Neural progenitor cell (in vitro differentiated cells): ENCODE results near the gene ELF5. TPM values are rescaled to one million over a fixed set of nuclear protein-coding genes. Genes with fewer than 3 reads are reported as not detected.

Experiments
- DNase-seq: peaks from one replicate; pipeline ENCODE4 v3.0.0-alpha.2; 2016; ENCODE audit warnings: low spot score
- H2AFZ ChIP-seq: fragments of 200-600 bp; sonication (generic); replicated peaks from 2 replicates; pipeline ENCODE4 v1.6.1; 2016; ENCODE audit warnings: antibody characterized with exemption
- H3F3A ChIP-seq: fragments of 200-600 bp; sonication (generic); 2 replicates; pipeline ENCODE4 v1.6.1; 2016; ENCODE audit warnings: antibody characterized with exemption, low read depth
- H3K27ac ChIP-seq: fragments of 200-600 bp; sonication (generic); 2 replicates; pipeline ENCODE4 v1.5.1; 2016; ENCODE audit warnings: mild to moderate bottlenecking
- H3K27me3 ChIP-seq: fragments of 200-600 bp; sonication (generic); 2 replicates; pipeline ENCODE4 v1.6.1; 2016; ENCODE audit warnings: mild to moderate bottlenecking, moderate library complexity
- H3K36me3 ChIP-seq: fragments of 200-600 bp; sonication (generic); 2 replicates; pipeline ENCODE4 v1.5.1; 2016
- H3K4me1 ChIP-seq: fragments of 200-600 bp; sonication (generic); 2 replicates; pipeline ENCODE4 v1.6.1; 2016; ENCODE audit warnings: mixed run types
- H3K4me2 ChIP-seq: fragments of 200-600 bp; sonication (generic); 2 replicates; pipeline ENCODE4 v1.6.1; 2016
- H3K4me3 ChIP-seq: fragments of 200-600 bp; sonication (generic); 2 replicates; pipeline ENCODE4 v1.5.1; 2016
- H3K79me2 ChIP-seq: fragments of 200-600 bp; sonication (generic); 2 replicates; pipeline ENCODE4 v1.6.1; 2016; ENCODE audit warnings: low read depth
- H3K9ac ChIP-seq: fragments of 200-600 bp; sonication (generic); 2 replicates; pipeline ENCODE4 v1.6.1; 2016
- H3K9me3 ChIP-seq: fragments of 200-600 bp; sonication (generic); 2 replicates; pipeline ENCODE4 v1.5.1; 2016; ENCODE audit warnings: low read depth
- H4K20me1 ChIP-seq: fragments of 200-600 bp; sonication (generic); 2 replicates; pipeline ENCODE4 v1.6.1; 2016; ENCODE audit warnings: low read depth
- H3K27ac Mint-ChIP-seq: 3 replicates; pipeline ENCODE4 v1.8.0; 2021; ENCODE audit warnings: mixed read lengths
- H3K27me3 Mint-ChIP-seq: 2 replicates; pipeline ENCODE4 v1.8.0; 2022; ENCODE audit warnings: low read depth, mild to moderate bottlenecking, inconsistent platforms, moderate library complexity, mixed read lengths; ENCODE audit not compliant: insufficient read depth
- H3K36me3 Mint-ChIP-seq: 3 replicates; pipeline ENCODE4 v1.8.0; 2021; ENCODE audit warnings: mixed read lengths
- H3K4me1 Mint-ChIP-seq: 3 replicates; pipeline ENCODE4 v1.8.0; 2021; ENCODE audit warnings: mixed read lengths
- H3K4me3 Mint-ChIP-seq: 3 replicates; pipeline ENCODE4 v1.8.0; 2021; ENCODE audit warnings: mild to moderate bottlenecking, moderate library complexity, mixed read lengths
- H3K9me3 Mint-ChIP-seq: 3 replicates; pipeline ENCODE4 v1.8.0; 2020; ENCODE audit warnings: mixed read lengths
- EZH2 ChIP-seq: fragments of 200-600 bp; sonication (generic); IDR thresholded peaks from 2 replicates; pipeline ENCODE4 v1.6.1; 2017; ENCODE audit warnings: antibody characterized with exemption, mild to moderate bottlenecking, moderate library complexity
- EZH2phosphoT487 ChIP-seq: fragments of 200-600 bp; sonication (generic); IDR thresholded peaks from 2 replicates; pipeline ENCODE4 v1.6.1; 2017; ENCODE audit warnings: antibody characterized with exemption
- total RNA-seq: library from RNA; depleted of rRNA; stranded (reverse); fragments of >200 nt; gene quantifications from 2 replicates; pipeline ENCODE4 v1.2.3, GENCODE V29; 2015; ENCODE audit warnings: low replicate concordance
- TF ChIP-seq, protein P1 (sequence below): fragments of 200-600 bp; sonication (generic); IDR thresholded peaks from 2 replicates; pipeline ENCODE4 v1.5.1; 2017; ENCODE audit warnings: antibody characterized with exemption, mild to moderate bottlenecking

The ELF5 gene
- total RNA-seq, 1 donor from 2014 or later = not detected

DNA sequence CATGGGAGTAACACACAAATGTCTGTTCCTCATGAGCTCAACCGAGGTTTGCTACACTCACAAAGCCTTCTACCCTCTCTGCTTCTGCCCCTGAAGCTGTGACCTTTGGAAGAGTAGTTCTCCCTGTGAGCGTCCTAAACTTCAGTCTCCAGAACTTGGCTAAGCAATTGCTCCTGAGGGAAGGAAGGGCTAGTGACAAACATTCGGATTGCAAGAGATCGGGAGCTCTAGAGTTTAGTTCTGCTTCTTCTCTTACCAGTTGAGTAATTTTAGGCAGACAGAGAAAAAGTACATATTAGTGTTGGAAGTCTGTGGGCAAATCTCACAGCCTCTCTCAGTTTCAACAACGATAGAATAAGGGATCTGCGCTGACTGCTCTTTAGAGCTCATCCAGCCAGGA lies 27.3 kb upstream of the ELF5 start:
- Histone ChIP-seq H4K20me1 (no peaks in the 10 kb centered on the region), H3K4me1 (no peaks in the 10 kb centered on the region), H3F3A (peaks cover 5% of the 10 kb centered on the region), H3K36me3 (no peaks in the 10 kb centered on the region), H3K4me2 (no peak overlapping the region), H3K9me3 (no peaks in the 10 kb centered on the region), H3K79me2 (no peaks in the 10 kb centered on the region), H3K4me3 (no peak overlapping the region), H3K27ac (no peak overlapping the region), H2AFZ (no peak overlapping the region), H3K27me3 (no peaks in the 10 kb centered on the region), H3K9ac (no peak overlapping the region)
- TF ChIP-seq, protein P1, sequence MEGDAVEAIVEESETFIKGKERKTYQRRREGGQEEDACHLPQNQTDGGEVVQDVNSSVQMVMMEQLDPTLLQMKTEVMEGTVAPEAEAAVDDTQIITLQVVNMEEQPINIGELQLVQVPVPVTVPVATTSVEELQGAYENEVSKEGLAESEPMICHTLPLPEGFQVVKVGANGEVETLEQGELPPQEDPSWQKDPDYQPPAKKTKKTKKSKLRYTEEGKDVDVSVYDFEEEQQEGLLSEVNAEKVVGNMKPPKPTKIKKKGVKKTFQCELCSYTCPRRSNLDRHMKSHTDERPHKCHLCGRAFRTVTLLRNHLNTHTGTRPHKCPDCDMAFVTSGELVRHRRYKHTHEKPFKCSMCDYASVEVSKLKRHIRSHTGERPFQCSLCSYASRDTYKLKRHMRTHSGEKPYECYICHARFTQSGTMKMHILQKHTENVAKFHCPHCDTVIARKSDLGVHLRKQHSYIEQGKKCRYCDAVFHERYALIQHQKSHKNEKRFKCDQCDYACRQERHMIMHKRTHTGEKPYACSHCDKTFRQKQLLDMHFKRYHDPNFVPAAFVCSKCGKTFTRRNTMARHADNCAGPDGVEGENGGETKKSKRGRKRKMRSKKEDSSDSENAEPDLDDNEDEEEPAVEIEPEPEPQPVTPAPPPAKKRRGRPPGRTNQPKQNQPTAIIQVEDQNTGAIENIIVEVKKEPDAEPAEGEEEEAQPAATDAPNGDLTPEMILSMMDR = no peak
- TF ChIP-seq EZH2phosphoT487 = no peak
- no peak for TF ChIP-seq EZH2
- Mint-ChIP-seq H3K4me1 (no peaks in the 10 kb centered on the region), H3K9me3 (no peaks in the 10 kb centered on the region), H3K36me3 (no peaks in the 10 kb centered on the region), H3K27me3 (no peaks in the 10 kb centered on the region), H3K27ac (no peak overlapping the region), H3K4me3 (no peak overlapping the region)
- DNase-seq = no peak

DNA sequence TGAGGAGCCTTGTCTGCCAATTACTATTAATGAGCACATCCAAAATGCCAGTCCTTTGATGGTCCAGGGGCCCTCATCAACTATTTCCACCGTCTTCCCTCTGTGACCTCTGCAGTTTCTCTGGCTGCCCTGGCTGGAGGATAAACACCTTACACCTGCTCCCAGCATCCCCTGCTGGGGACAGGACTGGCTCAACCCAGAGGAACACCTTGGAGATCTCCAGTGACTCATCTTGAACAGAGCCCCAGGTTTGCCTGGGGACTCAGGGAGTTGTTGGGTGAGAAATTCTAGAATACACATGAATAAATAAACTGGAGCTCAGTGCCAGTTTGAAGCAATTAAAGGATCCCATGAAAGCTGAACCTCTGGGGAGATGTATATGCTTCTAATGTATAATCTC lies 24.0 kb upstream of the ELF5 start:
- Mint-ChIP-seq H3K27ac (no peak overlapping the region), H3K36me3 (no peaks in the 10 kb centered on the region), H3K9me3 (no peaks in the 10 kb centered on the region), H3K27me3 (peaks cover 6% of the 10 kb centered on the region), H3K4me1 (no peaks in the 10 kb centered on the region), H3K4me3 (no peak overlapping the region)
- no peak overlapping the region for H3K27ac ChIP-seq
- H3K4me3 ChIP-seq = no peak overlapping the region
- no peak for TF ChIP-seq EZH2
- no peak overlapping the region for H3K9ac ChIP-seq
- H3K9me3 ChIP-seq = no peaks in the 10 kb centered on the region
- H3K4me1 ChIP-seq = no peaks in the 10 kb centered on the region
- H3F3A ChIP-seq = peaks cover 5% of the 10 kb centered on the region
- H3K36me3 ChIP-seq = no peaks in the 10 kb centered on the region
- H4K20me1 ChIP-seq = no peaks in the 10 kb centered on the region
- DNase-seq = no peak
- no peak overlapping the region for H3K4me2 ChIP-seq
- H3K27me3 ChIP-seq = no peaks in the 10 kb centered on the region
- no peaks in the 10 kb centered on the region for H3K79me2 ChIP-seq
- H2AFZ ChIP-seq = no peak overlapping the region

DNA sequence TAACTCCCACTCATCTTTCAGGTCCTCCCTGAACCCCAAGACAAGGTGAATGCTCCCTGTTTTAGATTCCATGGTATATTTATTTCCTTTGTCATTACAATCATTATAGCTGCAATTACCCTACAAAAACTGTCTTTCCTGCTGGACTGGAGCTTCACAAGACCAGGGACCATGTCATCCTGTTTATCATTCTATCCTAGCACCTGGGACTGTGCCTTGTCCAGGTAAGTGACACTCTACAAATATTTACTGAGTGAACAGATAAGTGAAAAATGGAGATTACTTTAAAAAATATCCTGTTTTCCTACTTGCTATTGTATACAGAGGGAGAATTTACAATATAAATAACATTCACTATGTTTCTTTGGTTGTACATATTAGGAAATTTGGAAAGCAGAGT lies 22.5 kb upstream of the ELF5 start:
- Histone ChIP-seq H3K27ac (no peak overlapping the region), H3K4me3 (no peak overlapping the region), H3K9ac (no peak overlapping the region), H3K36me3 (no peaks in the 10 kb centered on the region), H3K79me2 (no peaks in the 10 kb centered on the region), H3K9me3 (no peaks in the 10 kb centered on the region), H3K27me3 (no peaks in the 10 kb centered on the region), H3K4me2 (no peak overlapping the region), H4K20me1 (no peaks in the 10 kb centered on the region), H2AFZ (no peak overlapping the region), H3K4me1 (no peaks in the 10 kb centered on the region), H3F3A (peaks cover 5% of the 10 kb centered on the region)
- no peak overlapping the region for H3K27ac Mint-ChIP-seq
- no peak for DNase-seq
- H3K9me3 Mint-ChIP-seq = no peaks in the 10 kb centered on the region
- TF ChIP-seq, protein P1 = no peak
- TF ChIP-seq EZH2phosphoT487 (no peak), EZH2 (no peak)
- H3K4me3 Mint-ChIP-seq = no peak overlapping the region
- H3K4me1 Mint-ChIP-seq = no peaks in the 10 kb centered on the region
- H3K27me3 Mint-ChIP-seq = peaks cover 9% of the 10 kb centered on the region
- H3K36me3 Mint-ChIP-seq = no peaks in the 10 kb centered on the region

DNA sequence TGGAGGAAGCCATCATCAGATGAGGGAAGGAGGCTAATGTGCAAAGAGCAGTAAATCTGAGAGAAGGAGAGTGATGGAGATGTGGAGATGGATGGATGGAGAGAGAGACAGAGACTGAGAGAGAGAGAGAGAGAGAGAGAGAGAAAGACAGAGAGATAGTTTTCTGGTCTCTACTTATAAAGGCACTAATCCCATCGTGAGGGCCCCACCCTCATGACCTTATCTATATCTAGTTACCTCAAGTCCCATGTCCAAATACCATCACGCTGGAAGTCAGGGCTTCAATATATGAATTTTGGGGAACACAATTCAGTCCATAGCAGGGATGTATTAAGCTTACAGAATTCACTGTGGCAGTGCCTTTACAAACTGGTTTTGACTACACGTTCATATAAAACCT lies 21.2 kb upstream of the ELF5 start:
- DNase-seq = no peak
- Histone ChIP-seq H3K4me1 (no peaks in the 10 kb centered on the region), H3F3A (peaks cover 5% of the 10 kb centered on the region), H3K79me2 (no peaks in the 10 kb centered on the region), H3K9me3 (no peaks in the 10 kb centered on the region), H3K36me3 (no peaks in the 10 kb centered on the region), H3K27ac (no peak overlapping the region), H3K4me2 (no peak overlapping the region), H3K27me3 (no peaks in the 10 kb centered on the region), H3K9ac (no peak overlapping the region), H4K20me1 (no peaks in the 10 kb centered on the region), H3K4me3 (no peak overlapping the region), H2AFZ (no peak overlapping the region)
- Mint-ChIP-seq H3K27me3 (peaks cover 9% of the 10 kb centered on the region), H3K4me3 (no peak overlapping the region), H3K9me3 (no peaks in the 10 kb centered on the region), H3K4me1 (no peaks in the 10 kb centered on the region), H3K27ac (no peak overlapping the region), H3K36me3 (no peaks in the 10 kb centered on the region)
- no peak for TF ChIP-seq EZH2phosphoT487
- TF ChIP-seq, protein P1 = no peak
- TF ChIP-seq EZH2 = no peak
